Body of pancreas (tissue), 4 donors: Measurements from ENCODE around the gene CLEC16A. TPM values are rescaled to one million over a fixed set of nuclear protein-coding genes. Genes with fewer than 3 reads are reported as not detected.

Source experiments
- ATAC-seq: fragments of 150-250 bp; one replicate; pipeline ENCODE4 v1.9.1; 2016
- DNase-seq, 4 donors: peaks; one replicate each; pipeline ENCODE4 v3.0.0-alpha.2; 2019
- H3K27ac ChIP-seq, 4 donors: fragments of 200-600 bp; sonication (generic); 1 replicate in 3 of 4; 2 replicates in 1 of 4; pipeline versions ENCODE4 v1.5.1 to v1.6.1; 2016 to 2019; ENCODE audit warnings: mild to moderate bottlenecking in 1 of 4, mixed read lengths in 1 of 4, moderate library complexity in 1 of 4
- H3K27me3 ChIP-seq, 2 donors: fragments of 200-600 bp; sonication (generic); one replicate each; pipeline ENCODE4 v1.6.0; 2016; ENCODE audit warnings: mild to moderate bottlenecking in 1 of 2
- H3K36me3 ChIP-seq, 2 donors: fragments of 200-600 bp; sonication (generic); replicated peaks in 1 of 2; 2 replicates each; pipeline ENCODE4 v1.5.1; 2016; ENCODE audit warnings: low read depth in 2 of 2; ENCODE audit not compliant: insufficient read depth in 1 of 2
- H3K4me1 ChIP-seq: fragments of 200-600 bp; sonication (generic); one replicate; pipeline ENCODE4 v1.6.0; 2016
- H3K4me3 ChIP-seq, 2 donors: fragments of 200-600 bp; sonication (generic); 1 replicate in 1 of 2; 2 replicates in 1 of 2; pipeline ENCODE4 v1.5.1; 2016 to 2019
- H3K9me3 ChIP-seq, 3 donors: fragments of 200-600 bp; sonication (generic); 1 replicate in 2 of 3; 2 replicates in 1 of 3; pipeline ENCODE4 v1.5.1; 2016
- POLR2A ChIP-seq, 3 donors: fragments of 450-650 bp; IDR thresholded peaks; one replicate each; pipeline ENCODE4 v1.6.1; 2016; ENCODE audit warnings: antibody characterized with exemption in 3 of 3, mild to moderate bottlenecking in 2 of 3
- WGBS, 2 donors: methylation state at CpG; one replicate each; pipeline ENCODE4 v1.1.5; 2017; 5-methylcytosine and 5-hydroxymethylcytosine counted together
- intact Hi-C: fragments of 100-400 bp; cut with DNase I; formaldehyde crosslinking; loops from one replicate; pipeline ENCODE4 v1.15.1; 2023
- total RNA-seq, 2 donors: library from RNA; depleted of rRNA; stranded (reverse); fragments of >200 nt; gene quantifications; one replicate each; pipeline ENCODE4 v1.1.0, GENCODE V29; 2016
- TF ChIP-seq, protein P1 (sequence below), 7 experiments: fragments of 450-650 bp in 4 of 7; fragments of 200-600 bp in 3 of 7; sonication (generic) in 3 of 7; IDR thresholded peaks; one replicate each; pipeline ENCODE4 v1.5.1; 2016 to 2019; ENCODE audit warnings: antibody characterized with exemption in 7 of 7

Gene CLEC16A
- total RNA-seq, 2 donors from 2014 or later = 15.0 to 21.4 TPM

DNA sequence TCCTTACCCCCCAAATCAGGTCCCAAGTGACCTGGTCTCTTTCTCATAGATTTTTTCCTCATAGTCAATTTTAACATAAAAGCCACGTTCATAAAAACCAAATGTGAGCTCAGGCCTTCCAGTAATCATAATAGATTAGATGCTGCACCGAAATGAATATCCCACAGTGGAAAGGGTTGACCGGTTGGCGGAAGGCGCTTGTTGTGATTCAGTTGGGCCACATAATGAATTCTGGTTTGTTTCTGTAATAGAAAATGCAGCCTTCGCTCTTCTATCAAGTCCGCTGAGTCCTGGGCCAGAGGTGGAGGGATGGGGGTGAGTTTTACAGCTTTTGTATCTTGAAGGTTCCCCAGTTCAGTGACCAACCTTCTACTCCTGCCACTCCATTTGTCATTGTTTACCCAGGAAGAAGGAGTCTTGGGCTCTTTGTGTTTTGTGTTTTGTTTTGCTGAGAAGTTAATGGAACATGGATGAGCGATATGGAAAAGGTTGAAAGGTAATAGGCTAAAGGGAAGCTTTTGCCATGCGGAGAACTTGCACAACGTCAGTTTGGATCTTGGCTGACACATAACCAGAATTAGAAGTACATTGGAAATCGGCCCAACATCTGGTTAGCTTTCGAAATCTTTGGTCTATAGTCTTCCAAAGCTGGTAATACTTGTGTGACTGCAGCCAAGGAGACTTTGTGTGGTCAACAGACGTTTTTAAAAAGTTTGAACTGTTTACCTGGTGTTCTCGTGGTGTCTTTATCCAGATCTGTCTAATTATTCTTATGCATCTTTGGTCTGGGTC is 89.5 kb downstream of the CLEC16A start:
- no peaks in the 10 kb centered on the region for H3K27me3 ChIP-seq
- H3K27ac ChIP-seq = no peak overlapping the region
- TF ChIP-seq, protein P1, sequence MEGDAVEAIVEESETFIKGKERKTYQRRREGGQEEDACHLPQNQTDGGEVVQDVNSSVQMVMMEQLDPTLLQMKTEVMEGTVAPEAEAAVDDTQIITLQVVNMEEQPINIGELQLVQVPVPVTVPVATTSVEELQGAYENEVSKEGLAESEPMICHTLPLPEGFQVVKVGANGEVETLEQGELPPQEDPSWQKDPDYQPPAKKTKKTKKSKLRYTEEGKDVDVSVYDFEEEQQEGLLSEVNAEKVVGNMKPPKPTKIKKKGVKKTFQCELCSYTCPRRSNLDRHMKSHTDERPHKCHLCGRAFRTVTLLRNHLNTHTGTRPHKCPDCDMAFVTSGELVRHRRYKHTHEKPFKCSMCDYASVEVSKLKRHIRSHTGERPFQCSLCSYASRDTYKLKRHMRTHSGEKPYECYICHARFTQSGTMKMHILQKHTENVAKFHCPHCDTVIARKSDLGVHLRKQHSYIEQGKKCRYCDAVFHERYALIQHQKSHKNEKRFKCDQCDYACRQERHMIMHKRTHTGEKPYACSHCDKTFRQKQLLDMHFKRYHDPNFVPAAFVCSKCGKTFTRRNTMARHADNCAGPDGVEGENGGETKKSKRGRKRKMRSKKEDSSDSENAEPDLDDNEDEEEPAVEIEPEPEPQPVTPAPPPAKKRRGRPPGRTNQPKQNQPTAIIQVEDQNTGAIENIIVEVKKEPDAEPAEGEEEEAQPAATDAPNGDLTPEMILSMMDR (IDR thresholded peaks at IDR 0.05) = no peak
- no peak for TF ChIP-seq POLR2A (IDR thresholded peaks at IDR 0.05)
- H3K9me3 ChIP-seq = no peaks in the 10 kb centered on the region
- peak; percentile 30 for ATAC-seq
- intact Hi-C loops = no loop called here
- no peaks in the 10 kb centered on the region for H3K4me1 ChIP-seq
- WGBS, 2 donors = 81 to 94% methylated on average over 14 of the region's 14 CpGs
- no peak overlapping the region for H3K4me3 ChIP-seq
- DNase-seq = peak in 2 of 4 donors; percentile 16 to 44
- H3K36me3 ChIP-seq = peaks cover 0 to 3% of the 10 kb centered on the region in 2 donors

GRCh38 chr16:11034481-11034931 is 90.1 kb downstream of the CLEC16A start:
- no peak overlapping the region for H3K4me3 ChIP-seq
- ATAC-seq (no peak), DNase-seq (no peak)
- 82 to 85% methylated on average over 8 of the region's 8 CpGs for WGBS, 2 donors
- no peak overlapping the region for H3K27ac ChIP-seq
- peaks cover 0 to 3% of the 10 kb centered on the region in 2 donors for H3K36me3 ChIP-seq
- no peaks in the 10 kb centered on the region for H3K9me3 ChIP-seq
- intact Hi-C loops = no loop called here
- H3K27me3 ChIP-seq = no peaks in the 10 kb centered on the region
- TF ChIP-seq, protein P1 (IDR thresholded peaks at IDR 0.05) = no peak
- no peak for TF ChIP-seq POLR2A (IDR thresholded peaks at IDR 0.05)
- H3K4me1 ChIP-seq = no peaks in the 10 kb centered on the region

DNA sequence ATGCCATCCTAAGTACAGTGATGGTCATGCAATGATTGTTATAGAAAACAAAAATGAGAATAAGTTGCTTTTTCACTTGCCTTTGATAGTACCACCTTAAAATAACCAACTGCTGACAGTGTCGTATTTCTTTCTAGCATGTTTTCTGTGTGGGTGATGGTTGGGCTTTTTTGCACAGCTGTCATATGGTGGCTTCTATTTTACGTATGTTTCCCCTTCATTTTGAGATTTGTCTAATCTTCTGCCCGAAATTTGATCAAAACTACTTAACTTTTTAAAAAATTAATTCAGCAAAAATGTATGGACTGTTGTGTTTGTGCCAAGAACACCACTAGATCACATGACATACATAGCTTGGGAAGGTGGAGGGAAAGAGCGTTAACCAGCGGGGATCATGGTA is 90.7 kb downstream of the CLEC16A start:
- intact Hi-C loops = no loop called here
- Histone ChIP-seq H3K36me3 (peaks cover 0 to 3% of the 10 kb centered on the region in 2 donors), H3K4me3 (no peak overlapping the region), H3K27me3 (no peaks in the 10 kb centered on the region), H3K27ac (no peak overlapping the region), H3K4me1 (no peaks in the 10 kb centered on the region), H3K9me3 (no peaks in the 10 kb centered on the region)
- WGBS, 2 donors = 97 to 99% methylated on average over 5 of the region's 5 CpGs
- TF ChIP-seq, protein P1 (IDR thresholded peaks at IDR 0.05) = no peak
- TF ChIP-seq POLR2A (IDR thresholded peaks at IDR 0.05) = no peak
- ATAC-seq (no peak), DNase-seq (no peak)

DNA sequence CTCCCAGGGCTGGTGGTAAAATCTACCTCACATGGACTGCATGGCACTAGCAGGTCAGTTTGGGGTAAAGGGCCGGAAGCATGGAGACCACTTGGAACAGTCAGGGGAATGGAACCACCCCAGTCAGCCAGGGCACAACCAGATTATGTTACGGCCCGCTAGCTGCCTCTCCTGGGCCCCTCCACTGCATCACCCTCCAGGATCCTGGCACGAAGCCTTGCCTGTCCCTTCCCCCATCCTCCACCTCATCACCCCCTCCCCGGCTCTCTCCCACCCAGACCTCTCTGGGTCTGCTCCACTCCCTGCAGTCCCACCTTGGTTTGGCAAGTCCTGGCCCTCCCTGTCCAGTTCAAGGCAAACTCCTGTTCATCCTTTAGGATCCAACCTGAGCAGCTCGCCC is 91.7 kb downstream of the CLEC16A start:
- 95 to 97% methylated on average over 6 of the region's 6 CpGs for WGBS, 2 donors
- no peak for DNase-seq
- H3K36me3 ChIP-seq = peaks cover 0 to 3% of the 10 kb centered on the region in 2 donors
- intact Hi-C loops = no loop called here
- no peak overlapping the region for H3K4me3 ChIP-seq
- no peaks in the 10 kb centered on the region for H3K27me3 ChIP-seq
- H3K9me3 ChIP-seq = no peaks in the 10 kb centered on the region
- no peak overlapping the region for H3K27ac ChIP-seq
- no peak for TF ChIP-seq POLR2A (IDR thresholded peaks at IDR 0.05)
- TF ChIP-seq, protein P1 (IDR thresholded peaks at IDR 0.05) = no peak
- ATAC-seq = no peak
- no peaks in the 10 kb centered on the region for H3K4me1 ChIP-seq
